ENCODE measurements around the gene CUX1. TPM values are rescaled to one million over a fixed set of nuclear protein-coding genes. Genes with fewer than 3 reads are reported as not detected.

Gene CUX1
- total and polyA plus RNA-seq, 12 donors, result 34.5 to 176 (median 145) TPM

- 86 to 87% methylated on average over 4 of the region's 4 CpGs for WGBS, 2 donors
- ATAC-seq (no peak), DNase-seq (no peak)
- peaks cover 0 to 7% (median 0%) of the 10 kb centered on the region in 11 donors for H3K9me3 ChIP-seq
- no peak for TF ChIP-seq CTCF (IDR thresholded peaks at IDR 0.05)
- no peaks in the 10 kb centered on the region for H3K27me3 ChIP-seq
- H3K4me3 ChIP-seq, result no peak overlapping the region
- peaks cover 21 to 62% (median 49%) of the 10 kb centered on the region in 9 donors for H3K4me1 ChIP-seq
- peak overlapping the region in 1 of 10 donors; percentile 90 for H3K27ac ChIP-seq
- intact Hi-C loops (cut with DNase I), result loop anchor here in 1 of 10 donors (10.0 kb wide), 1 partner anchor 118 kb away; the partner anchor contains the start of gene CUX1
- no peaks in the 10 kb centered on the region for H3K36me3 ChIP-seq
These were observed 115.6 kb downstream of the CUX1 start for GRCh38 chr7:101933028-101933427.

GRCh38 chr7:101933688-101934121, 116.3 kb downstream of the CUX1 start:
- ATAC-seq (no peak), DNase-seq (no peak)
- intact Hi-C loops (cut with DNase I), result loop anchor here in 1 of 10 donors (10.0 kb wide), 1 partner anchor 119 kb away; the partner anchor contains the start of gene CUX1
- peaks cover 0 to 7% (median 0%) of the 10 kb centered on the region in 11 donors for H3K9me3 ChIP-seq
- no peaks in the 10 kb centered on the region for H3K36me3 ChIP-seq
- WGBS, 2 donors, result 86 to 89% methylated on average over 5 of the region's 5 CpGs
- TF ChIP-seq CTCF (IDR thresholded peaks at IDR 0.05), result no peak
- H3K27me3 ChIP-seq, result no peaks in the 10 kb centered on the region
- H3K27ac ChIP-seq, result peak overlapping the region in 7 of 10 donors; percentile 78 to 92 (median 88)
- peaks cover 21 to 61% (median 45%) of the 10 kb centered on the region in 9 donors for H3K4me1 ChIP-seq
- no peak overlapping the region for H3K4me3 ChIP-seq

- peaks cover 21 to 59% (median 44%) of the 10 kb centered on the region in 9 donors for H3K4me1 ChIP-seq
- peak overlapping the region in 3 of 10 donors; percentile 1 to 20 (median 19) for H3K4me3 ChIP-seq
- peaks cover 0 to 7% (median 0%) of the 10 kb centered on the region in 11 donors for H3K9me3 ChIP-seq
- ATAC-seq (peak in 2 of 8 donors; percentile 15 to 26), DNase-seq (no peak)
- TF ChIP-seq CTCF (IDR thresholded peaks at IDR 0.05), result no peak
- H3K27me3 ChIP-seq, result no peaks in the 10 kb centered on the region
- intact Hi-C loops (cut with DNase I), result loop anchor here in 1 of 10 donors (10.0 kb wide), 1 partner anchor 120 kb away; the partner anchor contains the start of gene CUX1
- no peaks in the 10 kb centered on the region for H3K36me3 ChIP-seq
- peak overlapping the region; percentile 12 to 92 (median 88) for H3K27ac ChIP-seq
- 36 to 47% methylated on average over 11 of the region's 11 CpGs for WGBS, 2 donors
These were observed 117.2 kb downstream of the CUX1 start for GRCh38 chr7:101934618-101935017.

GRCh38 chr7:101935521-101936141, 118.2 kb downstream of the CUX1 start:
- intact Hi-C loops (cut with DNase I), result loop anchor here in 1 of 10 donors (10.0 kb wide), 1 partner anchor 121 kb away; the partner anchor contains the start of gene CUX1
- peak overlapping the region in 5 of 10 donors; percentile 30 to 49 (median 42) for H3K4me3 ChIP-seq

More at GRCh38 chr7:101935521-101936141, 118.2 kb downstream of the CUX1 start:
- H3K9me3 ChIP-seq, result peaks cover 0 to under 1% (median 0%) of the 10 kb centered on the region in 11 donors
- H3K4me1 ChIP-seq, result peaks cover 21 to 60% (median 45%) of the 10 kb centered on the region in 9 donors
- TF ChIP-seq CTCF (IDR thresholded peaks at IDR 0.05), result no peak
- ATAC-seq, result peak; percentile 84 to 94 (median 91)
- WGBS, 2 donors, result 39 to 43% methylated on average over 14 of the region's 14 CpGs
- peak; percentile 67 to 76 for DNase-seq
- no peaks in the 10 kb centered on the region for H3K27me3 ChIP-seq
- H3K36me3 ChIP-seq, result no peaks in the 10 kb centered on the region
- H3K27ac ChIP-seq, result peak overlapping the region; percentile 78 to 92 (median 88)

All from heart right ventricle (tissue), 16 donors.